Stimulated activated CD4-positive, alpha-beta T cell treated with anti-CD3 and anti-CD28 coated beads, Interleukin-2, amount 100 ng/mL, for 24 hours (primary cell): ENCODE results near the gene SH2B2.

ENCODE experiments used
- DNase-seq, 2 donors: peaks; one replicate each; pipeline ENCODE4 v3.0.0-alpha.2; 2020

Gene SH2B2

GRCh38 chr7:102268635-102269034, 18.0 kb upstream of the SH2B2 start:
- no peak for DNase-seq

GRCh38 chr7:102270178-102270887, 16.3 kb upstream of the SH2B2 start:
- DNase-seq: no peak

- DNase-seq: no peak
These were observed 15.4 kb upstream of the SH2B2 start for GRCh38 chr7:102271158-102271798.

DNA sequence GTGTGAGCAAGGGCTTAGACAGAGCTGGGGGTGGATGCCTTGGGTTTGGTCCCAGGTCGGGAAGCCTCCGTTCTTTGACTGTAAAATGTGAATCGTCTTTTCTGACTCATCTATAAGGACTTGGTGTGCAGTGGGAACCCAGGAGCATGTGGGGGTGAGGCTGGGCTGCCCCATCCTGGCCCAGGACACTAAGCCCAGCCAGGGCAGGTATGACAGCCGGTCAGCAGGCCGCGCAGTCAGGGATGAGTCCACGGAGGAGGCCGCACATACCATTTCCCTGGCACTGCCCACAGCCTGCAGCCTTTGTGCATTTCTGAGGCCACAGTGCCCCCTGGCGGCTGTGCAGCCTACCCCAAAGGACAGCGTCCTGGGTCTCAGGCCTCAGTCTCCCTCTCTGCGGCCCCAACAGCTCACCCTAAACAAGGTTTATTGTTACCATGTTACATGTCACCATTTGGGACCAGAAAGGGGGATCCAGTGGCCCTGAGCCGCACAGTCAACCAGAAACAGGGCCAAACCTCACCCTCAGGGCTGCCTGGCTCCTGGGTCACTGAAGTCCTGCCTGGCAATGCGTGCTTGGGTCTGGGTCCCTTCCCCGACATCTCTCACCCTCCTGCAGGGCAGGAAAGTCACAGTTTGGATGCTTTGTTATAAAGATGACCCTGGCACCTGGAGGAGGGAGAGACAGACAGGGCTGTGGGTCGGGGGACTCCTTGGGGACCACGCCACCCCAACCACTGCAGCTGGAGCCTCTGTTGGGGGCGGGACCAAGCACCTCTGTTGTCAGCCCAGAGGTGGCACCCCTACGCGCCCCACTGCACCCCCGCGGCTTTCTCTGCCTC, 14.4 kb upstream of the SH2B2 start:
- peak; percentile 84 to 85 for DNase-seq

DNA sequence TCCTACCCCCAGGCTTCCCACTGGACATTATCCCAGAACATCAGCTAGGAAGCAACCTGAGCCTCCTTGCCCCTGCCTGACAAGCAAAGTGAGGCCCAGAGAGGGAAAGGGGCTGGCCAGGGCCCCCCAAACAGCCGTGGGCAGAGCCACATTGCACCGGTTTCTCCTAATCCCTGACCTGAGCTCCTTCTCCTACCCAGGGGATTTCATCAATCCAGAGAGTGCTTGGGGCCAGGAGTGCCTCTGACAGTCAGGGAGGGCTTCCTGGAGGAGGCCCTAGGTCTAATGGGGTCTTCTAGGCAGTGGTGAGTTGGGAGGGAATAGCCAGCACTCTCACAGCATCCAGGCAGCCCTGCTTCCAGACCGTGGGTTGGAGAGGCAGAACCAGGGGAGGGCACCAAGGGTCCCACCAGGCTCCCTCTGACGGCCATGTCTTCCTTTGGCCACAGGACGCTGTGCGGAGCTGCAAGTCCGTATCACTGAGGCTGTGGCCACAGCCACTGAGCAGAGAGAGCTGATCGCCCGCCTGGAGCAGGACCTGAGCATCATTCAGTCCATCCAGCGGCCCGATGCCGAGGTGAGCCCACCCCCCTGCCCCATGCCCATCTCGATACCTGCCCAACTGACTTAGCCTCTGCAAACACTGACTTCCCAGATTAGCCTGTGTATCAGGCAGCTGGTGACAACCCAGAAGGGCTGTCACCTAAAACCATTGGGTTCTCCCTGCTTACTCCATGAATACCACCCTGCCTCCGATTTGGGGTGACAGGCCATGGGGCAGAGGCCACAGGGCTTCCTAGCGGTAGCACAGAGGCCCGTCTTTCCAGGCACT, 13.5 kb upstream of the SH2B2 start:
- DNase-seq: no peak

DNA sequence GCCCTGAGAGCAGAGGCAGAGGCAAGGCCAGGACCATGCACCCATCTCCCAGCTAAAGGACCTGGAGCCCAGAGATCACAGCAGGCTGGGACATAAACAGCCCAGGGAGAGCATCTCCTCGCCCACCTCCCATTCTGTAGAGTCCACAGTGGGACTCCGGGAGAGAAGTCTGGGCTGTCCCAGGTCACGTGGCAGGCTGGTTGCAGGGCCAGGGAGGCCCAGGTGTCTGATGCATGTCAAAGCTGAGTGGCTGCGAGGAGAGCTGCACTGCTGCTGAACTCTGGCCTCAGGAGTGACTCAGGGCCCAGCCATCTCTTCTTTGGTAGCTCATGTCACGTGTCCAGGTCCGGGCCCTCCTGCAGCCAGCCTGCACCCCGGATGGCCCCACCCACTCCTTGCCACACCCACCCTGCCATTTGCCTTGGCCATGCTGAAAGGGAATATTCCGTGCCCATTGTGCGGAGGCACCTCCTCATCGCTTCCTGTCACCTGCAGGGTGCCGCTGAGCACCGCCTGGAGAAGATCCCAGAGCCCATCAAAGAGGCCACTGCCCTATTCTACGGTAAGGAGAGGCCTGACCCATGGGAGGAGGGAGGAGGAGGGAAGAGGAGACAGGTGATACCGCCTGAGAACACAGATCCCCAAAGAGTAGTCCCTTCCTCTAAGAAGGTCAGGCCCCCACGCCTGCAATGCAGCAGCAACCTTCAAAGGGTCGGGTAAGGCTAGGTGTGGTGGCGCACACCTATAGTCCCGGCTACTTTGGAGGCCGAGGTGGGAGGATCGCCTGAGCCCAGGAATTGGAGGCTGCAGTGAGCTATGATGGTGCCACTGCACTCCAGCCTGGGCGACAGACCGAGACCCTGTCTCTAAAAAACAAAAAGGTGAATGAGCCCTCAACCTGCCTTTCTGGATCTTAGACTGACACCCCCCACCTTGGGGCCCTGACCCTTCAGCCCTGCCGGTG, 12.6 kb upstream of the SH2B2 start:
- DNase-seq: no peak

DNA sequence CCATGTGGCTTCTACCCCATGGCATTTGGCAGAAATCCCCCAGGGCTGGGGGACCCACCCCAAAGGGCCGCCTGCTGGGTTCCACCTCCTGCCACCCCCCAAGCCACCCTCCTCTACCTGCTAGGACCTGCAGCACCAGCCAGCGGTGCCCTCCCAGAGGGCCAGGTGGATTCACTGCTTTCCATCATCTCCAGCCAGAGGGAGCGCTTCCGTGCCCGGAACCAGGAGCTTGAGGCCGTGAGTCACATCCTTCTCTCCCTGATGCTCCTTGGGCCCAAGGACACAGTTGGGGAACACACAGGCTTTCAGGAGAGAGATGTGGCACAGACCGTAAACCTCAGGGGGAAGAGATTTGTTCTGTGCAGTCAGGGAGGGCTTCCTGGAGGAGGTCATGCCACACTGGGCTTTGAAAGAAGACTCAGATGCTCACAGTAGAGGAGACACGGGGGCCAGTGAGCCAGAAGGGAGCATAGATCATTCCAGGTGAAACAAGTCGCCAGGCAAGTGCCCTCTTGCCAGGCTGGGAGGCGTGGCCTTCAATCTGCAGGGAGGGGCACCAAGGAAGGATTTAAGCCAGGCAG, 11.5 kb upstream of the SH2B2 start:
- DNase-seq: no peak

DNA sequence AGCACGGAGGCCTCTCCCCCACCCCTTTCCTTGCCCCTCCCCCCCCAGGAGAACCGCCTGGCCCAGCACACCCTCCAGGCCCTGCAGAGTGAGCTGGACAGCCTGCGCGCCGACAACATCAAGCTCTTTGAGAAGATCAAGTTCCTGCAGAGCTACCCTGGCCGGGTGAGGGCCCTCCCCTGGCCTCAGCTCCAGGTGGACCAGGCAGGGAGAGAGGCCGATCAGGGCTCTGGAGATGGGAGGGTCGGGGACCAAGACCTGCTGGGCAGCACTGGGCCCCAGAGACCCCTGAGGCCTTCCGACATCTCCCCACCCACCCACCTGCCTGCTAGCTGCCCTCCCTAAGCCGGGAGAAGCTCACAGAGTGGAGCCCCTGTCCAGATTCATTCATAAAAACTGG, 8.8 kb upstream of the SH2B2 start:
- no peak for DNase-seq

- DNase-seq: peak; percentile 62 to 63
These were observed 6.9 kb upstream of the SH2B2 start for GRCh38 chr7:102279537-102280400.

DNA sequence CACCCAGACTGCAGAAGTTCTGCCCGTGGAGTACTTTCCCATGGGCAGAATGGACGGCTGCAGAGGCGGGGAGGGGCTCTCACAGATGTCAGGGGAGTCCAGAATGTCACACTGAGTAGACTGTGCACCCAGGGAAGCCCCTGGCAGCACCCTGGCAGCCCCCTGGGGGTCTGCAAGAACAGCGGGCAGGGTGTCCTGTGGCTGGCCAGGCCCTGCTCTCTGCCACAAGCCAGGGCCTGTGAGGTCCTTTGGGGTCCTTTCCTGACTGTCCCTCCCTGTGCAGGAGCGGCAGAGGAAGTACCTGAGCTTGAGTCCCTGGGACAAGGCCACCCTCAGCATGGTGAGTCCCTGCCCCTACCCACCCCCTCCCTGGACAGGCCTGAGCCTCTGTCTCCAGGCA, 6.1 kb upstream of the SH2B2 start:
- no peak for DNase-seq

DNA sequence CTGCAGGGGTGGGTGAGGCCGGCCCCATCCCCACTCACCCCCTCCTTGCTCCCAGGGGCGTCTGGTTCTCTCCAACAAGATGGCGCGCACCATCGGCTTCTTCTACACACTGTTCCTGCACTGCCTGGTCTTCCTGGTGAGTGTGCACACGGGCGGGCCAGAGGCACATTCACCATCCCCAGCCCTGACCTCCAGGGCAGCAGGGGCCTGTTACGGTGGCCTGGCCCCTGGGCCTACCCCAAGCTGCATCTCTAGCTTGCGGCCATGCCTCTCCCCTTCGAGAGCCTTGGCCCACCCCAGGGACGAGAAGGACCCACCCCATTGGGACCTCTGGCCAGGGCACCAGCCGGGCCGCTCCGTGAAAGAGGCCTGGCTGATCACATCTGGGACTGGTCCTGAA, 4.9 kb upstream of the SH2B2 start:
- DNase-seq: no peak

DNA sequence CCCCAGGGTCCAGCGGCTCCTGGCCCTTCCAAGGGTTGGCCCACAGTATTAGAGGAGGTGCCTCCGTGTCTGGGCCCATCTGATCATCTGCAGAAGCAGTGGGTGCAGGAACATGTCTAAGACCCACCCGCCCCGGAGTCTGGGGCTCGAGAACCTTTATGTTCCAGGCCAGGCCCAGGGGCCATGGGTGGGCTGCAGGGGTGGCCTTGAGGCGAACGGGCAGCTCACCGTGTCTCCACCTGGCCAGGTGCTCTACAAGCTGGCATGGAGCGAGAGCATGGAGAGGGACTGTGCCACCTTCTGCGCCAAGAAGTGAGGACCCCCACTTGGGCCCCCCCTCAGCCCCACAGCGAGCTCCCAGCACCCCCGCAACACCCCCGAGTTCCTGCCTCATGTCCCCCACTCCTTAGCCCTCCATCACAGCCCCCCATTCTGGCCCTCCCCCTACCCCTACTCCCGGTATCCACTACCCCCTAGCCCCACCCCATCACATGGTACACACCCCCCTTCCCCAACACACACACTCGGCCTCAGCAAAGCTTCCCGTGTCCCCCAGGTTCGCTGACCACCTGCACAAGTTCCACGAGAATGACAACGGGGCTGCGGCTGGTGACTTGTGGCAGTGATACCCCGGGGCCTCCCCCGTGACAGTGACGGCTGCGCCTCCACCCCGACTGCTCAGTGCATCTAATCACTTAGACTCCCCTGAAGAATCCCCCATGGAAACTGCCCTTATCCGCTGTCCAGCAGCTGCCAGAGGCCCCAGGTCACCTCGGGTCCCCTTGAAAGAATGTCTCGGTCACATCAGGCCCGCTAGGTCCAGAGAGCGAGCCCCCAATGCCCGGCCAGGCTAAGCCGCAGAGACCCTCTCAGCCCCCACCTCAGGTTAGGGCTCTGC, 4.0 kb upstream of the SH2B2 start:
- DNase-seq: no peak

- no peak for DNase-seq
These were observed 3.0 kb upstream of the SH2B2 start for GRCh38 chr7:102283477-102284189.

DNA sequence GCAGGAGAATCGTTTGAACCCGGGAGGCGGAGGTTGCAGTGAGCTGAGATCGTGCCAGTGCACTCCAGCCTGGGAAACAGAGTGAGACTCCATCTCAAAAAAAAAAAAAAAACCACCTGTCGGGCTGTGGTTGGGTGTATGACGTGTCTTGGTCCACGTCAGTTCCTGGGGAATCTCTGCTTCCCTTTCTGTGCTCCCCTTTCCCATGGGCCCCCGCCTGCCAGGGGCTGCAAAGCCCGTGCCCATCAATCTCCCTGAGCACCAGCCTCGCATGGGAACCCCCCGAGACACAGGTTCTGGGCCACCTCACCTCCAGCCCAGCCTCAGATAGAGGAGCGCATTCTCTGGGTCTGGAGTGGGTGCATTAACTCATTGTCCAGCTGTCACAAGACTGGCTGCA, 2.3 kb upstream of the SH2B2 start:
- no peak for DNase-seq

- DNase-seq: no peak
These were observed 1.7 kb upstream of the SH2B2 start for GRCh38 chr7:102284891-102285539.

GRCh38 chr7:102285540-102286236, 980 bp upstream of the SH2B2 start:
- no peak for DNase-seq
